ENCODE measurements around the gene KLF13. TPM values are rescaled to one million over a fixed set of nuclear protein-coding genes. Genes with fewer than 3 reads are reported as not detected.

Gene KLF13
- total RNA-seq, 2 experiments from 2014 or later: 214 to 215 TPM

GRCh38 chr15:31337352-31338031 lies 10.9 kb downstream of the KLF13 start:
- no peak for ATAC-seq
- DNase-seq: no peak
- ChIA-PET POLR2A (no interaction called here), CTCF (interaction anchor here (1.0 to 1.4 kb wide), 4 partner anchors 9 to 97 kb away, joined by 3 to 7 read pairs (median 4); no protein-coding TSS in a partner anchor)
- no peaks in the 10 kb centered on the region for H3K27me3 Mint-ChIP-seq (ENCODE audit: low read depth)
- peak overlapping the region; percentile 51 for H3K4me3 Mint-ChIP-seq
- H3K36me3 Mint-ChIP-seq (ENCODE audit: low read depth): peaks cover 45% of the 10 kb centered on the region
- no peaks in the 10 kb centered on the region for H3K9me3 Mint-ChIP-seq (ENCODE audit: insufficient read depth)
- peak overlapping the region; percentile 48 for H3K27ac Mint-ChIP-seq
- peaks cover 100% of the 10 kb centered on the region for H3K4me1 Mint-ChIP-seq (ENCODE audit: low read depth)

- Mint-ChIP-seq H3K27ac (peak overlapping the region; percentile 83), H3K4me3 (peak overlapping the region; percentile 51), H3K27me3 (ENCODE audit: low read depth) (no peaks in the 10 kb centered on the region), H3K36me3 (ENCODE audit: low read depth) (peaks cover 47% of the 10 kb centered on the region), H3K4me1 (ENCODE audit: low read depth) (peaks cover 100% of the 10 kb centered on the region), H3K9me3 (ENCODE audit: insufficient read depth) (no peaks in the 10 kb centered on the region)
- POLR2A ChIA-PET: interaction anchor here (1.2 to 1.6 kb wide), 2 partner anchors 12 to 123 kb away, joined by 3 to 5 read pairs; partner anchors contain the start of gene KLF13
- ATAC-seq (peak; percentile 19), DNase-seq (no peak)
- CTCF ChIA-PET: interaction anchor here (0.8 to 1.4 kb wide), 10 partner anchors 10 to 152 kb away, joined by 3 to 7 read pairs (median 4); no protein-coding TSS in a partner anchor
Measured at GRCh38 chr15:31338318-31338878, 11.8 kb downstream of the KLF13 start.

- H3K27me3 Mint-ChIP-seq (ENCODE audit: low read depth): no peaks in the 10 kb centered on the region
- peaks cover 100% of the 10 kb centered on the region for H3K4me1 Mint-ChIP-seq (ENCODE audit: low read depth)
- peaks cover 48% of the 10 kb centered on the region for H3K36me3 Mint-ChIP-seq (ENCODE audit: low read depth)
- ATAC-seq (peak; percentile 48), DNase-seq (peak; percentile 61)
- CTCF ChIA-PET: interaction anchor here (0.8 to 1.4 kb wide), 8 partner anchors 10 to 152 kb away, joined by 3 to 7 read pairs (median 4); no protein-coding TSS in a partner anchor
- peak overlapping the region; percentile 83 for H3K27ac Mint-ChIP-seq
- no peaks in the 10 kb centered on the region for H3K9me3 Mint-ChIP-seq (ENCODE audit: insufficient read depth)
- POLR2A ChIA-PET: interaction anchor here (1.2 to 1.6 kb wide), 2 partner anchors 13 to 124 kb away, joined by 3 to 5 read pairs; partner anchors contain the start of gene KLF13
- peak overlapping the region; percentile 51 for H3K4me3 Mint-ChIP-seq
Measured at GRCh38 chr15:31338879-31339557, 12.4 kb downstream of the KLF13 start.

- ATAC-seq (no peak), DNase-seq (no peak)
- Mint-ChIP-seq H3K9me3 (ENCODE audit: insufficient read depth) (no peaks in the 10 kb centered on the region), H3K4me3 (no peak overlapping the region), H3K4me1 (ENCODE audit: low read depth) (peaks cover 100% of the 10 kb centered on the region), H3K36me3 (ENCODE audit: low read depth) (peaks cover 49% of the 10 kb centered on the region), H3K27ac (peak overlapping the region; percentile 74), H3K27me3 (ENCODE audit: low read depth) (no peaks in the 10 kb centered on the region)
- ChIA-PET CTCF (interaction anchor here (15.0 kb wide), 1 partner anchor 24 kb away, joined by 211 read pairs; no protein-coding TSS in a partner anchor), POLR2A (interaction anchor here (1.4 to 1.6 kb wide), 2 partner anchors 21 to 124 kb away, joined by 5 read pairs; no protein-coding TSS in a partner anchor)
Measured at GRCh38 chr15:31339558-31339895, 12.9 kb downstream of the KLF13 start.

GRCh38 chr15:31340047-31340446 lies 13.4 kb downstream of the KLF13 start:
- ChIA-PET POLR2A (interaction anchor here (0.6 to 1.6 kb wide), 3 partner anchors 21 to 125 kb away, joined by 3 to 5 read pairs (median 5); no protein-coding TSS in a partner anchor), CTCF (interaction anchor here (0.9 to 15.0 kb wide), 4 partner anchors 23 to 147 kb away, joined by 3 to 211 read pairs (median 7); no protein-coding TSS in a partner anchor)
- Mint-ChIP-seq H3K36me3 (ENCODE audit: low read depth) (peaks cover 47% of the 10 kb centered on the region), H3K27me3 (ENCODE audit: low read depth) (no peaks in the 10 kb centered on the region), H3K4me3 (peak overlapping the region; percentile 38), H3K27ac (peak overlapping the region; percentile 90), H3K9me3 (ENCODE audit: insufficient read depth) (no peaks in the 10 kb centered on the region), H3K4me1 (ENCODE audit: low read depth) (peaks cover 100% of the 10 kb centered on the region)
- no peak for ATAC-seq
- DNase-seq: no peak

- no peak for DNase-seq
- peak overlapping the region; percentile 90 for H3K27ac Mint-ChIP-seq
- no peaks in the 10 kb centered on the region for H3K9me3 Mint-ChIP-seq (ENCODE audit: insufficient read depth)
- POLR2A ChIA-PET: interaction anchor here (0.6 to 1.4 kb wide), 2 partner anchors 20 to 77 kb away, joined by 3 to 5 read pairs; no protein-coding TSS in a partner anchor
- CTCF ChIA-PET: interaction anchor here (0.7 to 15.0 kb wide), 5 partner anchors 12 to 146 kb away, joined by 3 to 211 read pairs (median 4); no protein-coding TSS in a partner anchor
- peak overlapping the region; percentile 38 for H3K4me3 Mint-ChIP-seq
- no peaks in the 10 kb centered on the region for H3K27me3 Mint-ChIP-seq (ENCODE audit: low read depth)
- peaks cover 44% of the 10 kb centered on the region for H3K36me3 Mint-ChIP-seq (ENCODE audit: low read depth)
- ATAC-seq: no peak
- peaks cover 98% of the 10 kb centered on the region for H3K4me1 Mint-ChIP-seq (ENCODE audit: low read depth)
Measured at GRCh38 chr15:31340592-31340991, 14.0 kb downstream of the KLF13 start.

- Mint-ChIP-seq H3K27ac (peak overlapping the region; percentile 90), H3K4me1 (ENCODE audit: low read depth) (peaks cover 98% of the 10 kb centered on the region), H3K36me3 (ENCODE audit: low read depth) (peaks cover 48% of the 10 kb centered on the region), H3K4me3 (peak overlapping the region; percentile 16), H3K9me3 (ENCODE audit: insufficient read depth) (no peaks in the 10 kb centered on the region), H3K27me3 (ENCODE audit: low read depth) (no peaks in the 10 kb centered on the region)
- DNase-seq: no peak
- no peak for ATAC-seq
- ChIA-PET POLR2A (interaction anchor here (0.7 to 2.2 kb wide), 6 partner anchors 11 to 94 kb away, joined by 3 to 12 read pairs (median 4); partner anchors contain the start of gene KLF13), CTCF (interaction anchor here (0.7 to 15.0 kb wide), 8 partner anchors 12 to 146 kb away, joined by 3 to 211 read pairs (median 4); no protein-coding TSS in a partner anchor)
Measured at GRCh38 chr15:31341071-31341470, 14.4 kb downstream of the KLF13 start.

- Mint-ChIP-seq H3K27ac (peak overlapping the region; percentile 97), H3K9me3 (ENCODE audit: insufficient read depth) (no peaks in the 10 kb centered on the region), H3K4me1 (ENCODE audit: low read depth) (peaks cover 98% of the 10 kb centered on the region), H3K36me3 (ENCODE audit: low read depth) (peaks cover 52% of the 10 kb centered on the region), H3K27me3 (ENCODE audit: low read depth) (no peaks in the 10 kb centered on the region), H3K4me3 (peak overlapping the region; percentile 16)
- ATAC-seq (no peak), DNase-seq (no peak)
- ChIA-PET POLR2A (interaction anchor here (0.6 to 2.2 kb wide), 8 partner anchors 11 to 93 kb away, joined by 3 to 12 read pairs (median 4); partner anchors contain the start of gene KLF13), CTCF (interaction anchor here (0.7 to 15.0 kb wide), 10 partner anchors 12 to 141 kb away, joined by 3 to 211 read pairs (median 4); partner anchors contain the start of gene KLF13)
Measured at GRCh38 chr15:31341496-31342195, 15.0 kb downstream of the KLF13 start.

GRCh38 chr15:31342381-31342780 lies 15.7 kb downstream of the KLF13 start:
- peaks cover 98% of the 10 kb centered on the region for H3K4me1 Mint-ChIP-seq (ENCODE audit: low read depth)

GRCh38 chr15:31342781-31343626 lies 16.4 kb downstream of the KLF13 start:
- CTCF ChIA-PET: interaction anchor here (0.7 to 15.0 kb wide), 11 partner anchors 10 to 136 kb away, joined by 3 to 211 read pairs (median 4); partner anchors contain the start of gene KLF13

More at GRCh38 chr15:31342381-31342780, 15.7 kb downstream of the KLF13 start:
- H3K36me3 Mint-ChIP-seq (ENCODE audit: low read depth): peaks cover 52% of the 10 kb centered on the region
- H3K27ac Mint-ChIP-seq: peak overlapping the region; percentile 97
- H3K9me3 Mint-ChIP-seq (ENCODE audit: insufficient read depth): no peaks in the 10 kb centered on the region
- POLR2A ChIA-PET: interaction anchor here (0.6 to 2.2 kb wide), 9 partner anchors 10 to 92 kb away, joined by 3 to 12 read pairs (median 4); partner anchors contain the start of gene KLF13
- DNase-seq (no peak), ATAC-seq (no peak)
- H3K4me3 Mint-ChIP-seq: peak overlapping the region; percentile 95
- H3K27me3 Mint-ChIP-seq (ENCODE audit: low read depth): no peaks in the 10 kb centered on the region
- CTCF ChIA-PET: interaction anchor here (0.7 to 15.0 kb wide), 12 partner anchors 11 to 140 kb away, joined by 3 to 211 read pairs (median 4); partner anchors contain the start of gene KLF13

More at GRCh38 chr15:31342781-31343626, 16.4 kb downstream of the KLF13 start:
- DNase-seq: no peak
- H3K4me1 Mint-ChIP-seq (ENCODE audit: low read depth): peaks cover 98% of the 10 kb centered on the region
- no peaks in the 10 kb centered on the region for H3K9me3 Mint-ChIP-seq (ENCODE audit: insufficient read depth)
- H3K36me3 Mint-ChIP-seq (ENCODE audit: low read depth): peaks cover 57% of the 10 kb centered on the region
- POLR2A ChIA-PET: interaction anchor here (1.0 to 2.2 kb wide), 7 partner anchors 10 to 24 kb away, joined by 3 to 12 read pairs (median 5); partner anchors contain the start of gene KLF13
- H3K27ac Mint-ChIP-seq: peak overlapping the region; percentile 97
- H3K27me3 Mint-ChIP-seq (ENCODE audit: low read depth): no peaks in the 10 kb centered on the region
- H3K4me3 Mint-ChIP-seq: peak overlapping the region; percentile 95
- ATAC-seq: no peak
